Subcutaneous adipose tissue (tissue), 4 donors: ENCODE data around the gene HMGA1. TPM values are rescaled to one million over a fixed set of nuclear protein-coding genes. Genes with fewer than 3 reads are reported as not detected.

Experiments used
- CTCF ChIP-seq: fragments of 450-650 bp; IDR thresholded peaks from one replicate; pipeline ENCODE4 v1.5.1; 2016; ENCODE audit warnings: low read depth, mild to moderate bottlenecking, control low read depth, antibody characterized with exemption, moderate library complexity
- total RNA-seq, 4 donors: library from RNA; depleted of rRNA; stranded (reverse); fragments of >200 nt; gene quantifications; one replicate each; pipeline ENCODE4 v1.1.0, GENCODE V29; 2016

The HMGA1 gene, protein sequence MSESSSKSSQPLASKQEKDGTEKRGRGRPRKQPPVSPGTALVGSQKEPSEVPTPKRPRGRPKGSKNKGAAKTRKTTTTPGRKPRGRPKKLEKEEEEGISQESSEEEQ
- 10 to 100 TPM; 10.3 to 21.4 (median 13.5) TPM for total RNA-seq

DNA sequence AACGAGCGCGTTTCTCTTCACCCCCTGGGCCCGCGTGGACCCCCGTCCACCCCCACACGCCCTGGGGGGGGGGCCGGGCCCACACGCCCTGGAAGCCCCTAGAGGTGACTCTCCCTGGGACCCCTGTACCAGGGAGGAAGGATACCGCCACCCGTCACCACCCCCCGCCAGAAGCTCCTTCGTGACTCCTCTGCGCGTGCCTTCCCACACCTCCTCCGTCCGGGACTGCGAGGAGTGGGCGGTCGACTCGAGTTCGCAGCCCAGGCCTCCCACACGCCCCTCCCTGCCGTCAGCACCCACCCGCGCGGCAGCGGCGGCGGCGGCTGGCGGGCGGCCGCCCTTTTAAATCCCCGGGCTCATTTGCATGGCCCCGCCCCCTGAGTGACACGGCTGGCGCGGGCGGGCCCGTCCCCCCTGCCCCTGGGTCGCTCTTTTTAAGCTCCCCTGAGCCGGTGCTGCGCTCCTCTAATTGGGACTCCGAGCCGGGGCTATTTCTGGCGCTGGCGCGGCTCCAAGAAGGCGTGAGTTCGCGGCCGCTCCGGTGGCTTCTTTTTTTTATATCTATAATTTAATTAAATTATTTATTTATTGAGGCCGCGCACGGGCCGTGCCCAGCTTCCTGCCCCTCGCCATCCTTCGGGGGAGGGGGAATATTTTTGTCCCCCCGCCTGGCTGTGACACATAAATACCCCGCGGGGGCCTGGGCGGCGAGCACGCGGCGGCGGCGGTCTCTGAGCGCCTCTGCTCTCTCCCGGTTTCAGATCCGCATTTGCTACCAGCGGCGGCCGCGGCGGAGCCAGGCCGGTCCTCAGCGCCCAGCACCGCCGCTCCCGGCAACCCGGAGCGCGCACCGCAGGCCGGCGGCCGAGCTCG, at the start of gene HMGA1:
TSS of gene HMGA1 (plus strand) at position 431 of the 873 bp plus-strand sequence. CDS start 3,908 bp downstream, outside the sequence.
- TF ChIP-seq CTCF, result no peak

GRCh38 chr6:34189806-34190503, 46.7 kb upstream of the HMGA1 start:
- no peak for TF ChIP-seq CTCF

DNA sequence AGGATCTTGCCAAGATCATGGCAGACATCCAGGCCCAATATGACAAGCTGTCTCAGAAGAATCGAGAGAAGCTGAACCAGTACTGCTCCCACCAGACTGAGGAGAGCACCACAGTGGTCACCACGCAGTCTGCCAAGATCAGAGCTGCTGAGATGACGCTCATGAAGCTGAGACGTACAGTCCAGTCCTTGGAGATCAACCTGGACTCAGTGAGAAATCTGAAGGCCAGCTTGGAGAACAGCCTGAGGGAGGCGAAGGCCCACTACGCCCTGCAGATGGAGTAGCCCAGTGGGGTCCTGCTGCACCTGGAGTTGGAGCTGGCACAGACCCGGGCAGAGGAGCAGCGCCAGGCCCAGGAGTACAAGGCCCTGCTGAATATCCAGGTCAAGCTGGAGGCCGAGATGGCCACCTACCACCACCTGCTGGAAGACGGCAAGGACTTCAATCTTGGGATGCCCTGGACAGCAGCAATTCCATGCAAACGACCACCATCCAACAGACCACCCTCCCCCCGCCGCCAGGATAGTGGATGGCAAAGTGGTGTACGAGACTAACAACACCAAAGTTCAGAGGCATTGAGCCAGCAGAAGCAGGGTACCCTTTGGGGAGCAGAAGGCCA, 46.1 kb upstream of the HMGA1 start:
- TF ChIP-seq CTCF, result no peak

DNA sequence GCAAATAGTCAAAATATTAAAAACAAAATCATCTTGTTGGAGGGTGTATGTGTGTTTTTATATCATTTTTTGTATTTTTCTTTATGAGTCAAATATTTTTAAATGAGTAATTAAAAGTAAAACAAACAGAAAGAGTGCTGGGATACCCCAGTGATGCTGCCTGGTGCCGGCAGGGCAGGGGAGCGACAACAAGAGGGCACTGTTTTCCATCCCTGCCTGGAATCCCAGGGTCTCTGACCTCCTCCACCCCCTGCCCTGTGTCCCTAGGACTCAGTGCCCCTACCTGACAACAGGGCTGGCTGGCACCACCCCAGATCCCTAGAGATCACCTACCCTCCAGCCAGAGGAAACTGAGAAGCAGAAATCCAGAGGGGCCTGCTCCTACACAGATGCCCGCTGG, 41.9 kb upstream of the HMGA1 start:
- no peak for TF ChIP-seq CTCF

GRCh38 chr6:34195726-34196115, 41.0 kb upstream of the HMGA1 start:
- no peak for TF ChIP-seq CTCF

GRCh38 chr6:34196116-34196832, 40.4 kb upstream of the HMGA1 start:
- TF ChIP-seq CTCF, result no peak
